Measurements from ENCODE around the gene CPED1. TPM values are rescaled to one million over a fixed set of nuclear protein-coding genes. Genes with fewer than 3 reads are reported as not detected.

The CPED1 gene
- total RNA-seq, 1 donor from 2014 or later = 14.6 TPM

DNA sequence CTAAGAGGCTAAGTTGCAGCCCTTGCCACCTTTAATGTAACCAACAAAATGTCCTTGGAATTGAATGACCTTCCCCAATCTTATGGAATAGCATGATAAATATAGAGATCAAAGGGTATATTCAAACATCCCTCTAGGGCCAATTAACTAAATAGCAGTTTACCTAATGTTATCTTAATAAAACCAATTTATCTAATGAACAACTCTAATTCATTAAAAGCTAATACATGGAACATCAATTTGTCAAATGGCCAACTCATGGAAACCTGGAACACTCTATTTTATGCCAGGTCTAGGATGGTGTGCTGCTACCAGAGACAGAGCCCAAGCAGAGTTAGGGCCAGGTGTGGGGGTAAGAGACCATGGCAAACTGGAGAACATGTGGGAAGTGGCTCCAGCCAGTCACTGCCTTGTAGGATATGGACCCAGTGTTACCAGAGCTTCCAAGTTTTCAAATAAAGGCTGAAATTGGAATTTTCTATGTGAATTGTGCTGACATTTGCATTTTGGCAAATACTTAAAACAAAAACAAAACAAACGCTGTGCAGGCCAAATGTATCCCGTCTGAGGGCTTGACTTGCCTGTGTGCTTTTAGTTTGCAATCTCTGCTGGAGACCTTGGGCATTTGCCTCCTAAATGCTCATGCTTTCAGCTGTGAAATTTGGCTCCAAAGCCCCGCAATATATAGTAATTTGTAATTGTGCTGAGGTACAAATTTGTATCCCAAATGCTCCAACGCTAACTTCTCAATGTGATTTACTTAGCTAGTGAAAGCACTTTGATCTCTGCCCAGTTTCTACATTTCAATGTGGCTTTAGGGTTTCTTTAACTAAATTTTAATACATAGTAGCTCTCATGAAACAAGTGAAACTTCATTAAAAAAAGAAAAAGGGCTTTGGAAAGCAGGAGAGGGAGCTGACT, 55.1 kb downstream of the CPED1 start:
- peaks cover 9 to 16% (median 12%) of the 10 kb centered on the region in 3 donors for H3K4me1 ChIP-seq (ENCODE audit: control insufficient read depth in 3 of 3, insufficient read depth in 3 of 3, low read length in 3 of 3)
- H3K27ac ChIP-seq (ENCODE audit: low read depth, low read length) = no peak overlapping the region
- no peaks in the 10 kb centered on the region for H3K27me3 ChIP-seq (ENCODE audit: control insufficient read depth in 3 of 3, insufficient read depth in 3 of 3, low read length in 3 of 3)
- H3K36me3 ChIP-seq (ENCODE audit: control insufficient read depth in 3 of 3, insufficient read depth in 3 of 3, low read length in 3 of 3) = peaks cover 0 to 12% (median 9%) of the 10 kb centered on the region in 3 donors
- H3K9ac ChIP-seq (ENCODE audit: low read depth in 1 of 3, low read length in 3 of 3) = no peak overlapping the region
- no peaks in the 10 kb centered on the region for H3K9me3 ChIP-seq (ENCODE audit: control insufficient read depth in 3 of 3, low read length in 3 of 3)
- H3K4me3 ChIP-seq (ENCODE audit: low read length in 3 of 3) = no peak overlapping the region

GRCh38 chr7:121045090-121045489, 56.6 kb downstream of the CPED1 start:
- no peak overlapping the region for H3K27ac ChIP-seq (ENCODE audit: low read depth, low read length)

DNA sequence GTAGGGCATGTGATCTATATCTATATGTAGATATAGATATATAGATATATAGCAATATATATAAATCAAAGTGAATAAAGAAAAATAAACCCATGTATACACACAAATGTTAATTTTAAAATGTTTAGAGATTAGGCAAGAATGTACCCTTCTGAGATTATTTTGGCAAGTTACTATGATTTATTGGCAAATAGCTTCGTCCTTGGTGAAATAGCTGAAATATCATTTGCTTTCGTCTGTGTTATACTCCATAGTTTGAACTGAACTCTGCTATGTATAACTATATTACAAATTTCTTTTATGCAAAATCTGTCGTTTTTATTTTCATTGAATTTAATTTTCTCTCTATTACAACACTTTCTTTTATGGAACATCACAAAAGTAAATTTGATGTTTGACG, 57.5 kb downstream of the CPED1 start:
- Histone ChIP-seq H3K9ac (ENCODE audit: low read depth in 1 of 3, low read length in 3 of 3) (no peak overlapping the region), H3K27ac (ENCODE audit: low read depth, low read length) (no peak overlapping the region), H3K27me3 (ENCODE audit: control insufficient read depth in 3 of 3, insufficient read depth in 3 of 3, low read length in 3 of 3) (no peaks in the 10 kb centered on the region), H3K9me3 (ENCODE audit: control insufficient read depth in 3 of 3, low read length in 3 of 3) (no peaks in the 10 kb centered on the region), H3K4me3 (ENCODE audit: low read length in 3 of 3) (no peak overlapping the region), H3K36me3 (ENCODE audit: control insufficient read depth in 3 of 3, insufficient read depth in 3 of 3, low read length in 3 of 3) (peaks cover 0 to 14% (median 9%) of the 10 kb centered on the region in 3 donors), H3K4me1 (ENCODE audit: control insufficient read depth in 3 of 3, insufficient read depth in 3 of 3, low read length in 3 of 3) (peaks cover 15 to 27% (median 27%) of the 10 kb centered on the region in 3 donors)

More at GRCh38 chr7:121045090-121045489, 56.6 kb downstream of the CPED1 start:
- Histone ChIP-seq H3K27me3 (ENCODE audit: control insufficient read depth in 3 of 3, insufficient read depth in 3 of 3, low read length in 3 of 3) (no peaks in the 10 kb centered on the region), H3K9me3 (ENCODE audit: control insufficient read depth in 3 of 3, low read length in 3 of 3) (no peaks in the 10 kb centered on the region), H3K4me3 (ENCODE audit: low read length in 3 of 3) (no peak overlapping the region), H3K9ac (ENCODE audit: low read depth in 1 of 3, low read length in 3 of 3) (no peak overlapping the region), H3K36me3 (ENCODE audit: control insufficient read depth in 3 of 3, insufficient read depth in 3 of 3, low read length in 3 of 3) (peaks cover 0 to 14% (median 9%) of the 10 kb centered on the region in 3 donors), H3K4me1 (ENCODE audit: control insufficient read depth in 3 of 3, insufficient read depth in 3 of 3, low read length in 3 of 3) (peaks cover 15 to 24% (median 21%) of the 10 kb centered on the region in 3 donors)

DNA sequence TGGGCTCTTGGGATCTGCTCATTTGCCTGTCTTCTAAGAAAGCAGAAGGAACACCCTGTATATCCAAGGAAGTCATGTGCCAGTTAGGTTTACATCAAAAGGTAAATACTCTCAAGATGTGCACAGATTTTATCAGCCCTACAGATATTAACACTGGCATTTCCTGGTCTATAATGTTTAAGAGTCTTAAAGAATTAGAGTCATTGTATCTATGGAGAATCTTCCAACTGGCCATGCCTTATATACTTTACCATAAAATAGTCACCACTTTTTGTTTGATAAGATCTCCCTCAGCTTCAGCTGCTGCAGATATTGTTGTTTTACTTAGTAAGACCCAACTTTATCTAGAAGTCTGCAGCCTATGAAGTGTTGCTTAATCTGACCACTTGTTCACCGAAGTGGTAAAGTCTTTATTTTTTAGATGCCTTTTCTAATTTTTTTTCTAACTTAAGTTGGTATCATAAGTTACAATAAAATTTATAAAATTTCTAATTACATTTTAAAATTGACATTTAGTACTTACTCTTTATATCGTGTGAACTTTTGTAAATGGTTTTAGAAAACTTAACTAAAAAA, 58.5 kb downstream of the CPED1 start:
- no peaks in the 10 kb centered on the region for H3K27me3 ChIP-seq (ENCODE audit: control insufficient read depth in 3 of 3, insufficient read depth in 3 of 3, low read length in 3 of 3)
- no peaks in the 10 kb centered on the region for H3K9me3 ChIP-seq (ENCODE audit: control insufficient read depth in 3 of 3, low read length in 3 of 3)
- no peak overlapping the region for H3K9ac ChIP-seq (ENCODE audit: low read depth in 1 of 3, low read length in 3 of 3)
- H3K36me3 ChIP-seq (ENCODE audit: control insufficient read depth in 3 of 3, insufficient read depth in 3 of 3, low read length in 3 of 3) = peaks cover 0 to 14% (median 9%) of the 10 kb centered on the region in 3 donors
- H3K4me3 ChIP-seq (ENCODE audit: low read length in 3 of 3) = no peak overlapping the region
- H3K27ac ChIP-seq (ENCODE audit: low read depth, low read length) = no peak overlapping the region
- H3K4me1 ChIP-seq (ENCODE audit: control insufficient read depth in 3 of 3, insufficient read depth in 3 of 3, low read length in 3 of 3) = peaks cover 11 to 22% (median 21%) of the 10 kb centered on the region in 3 donors

DNA sequence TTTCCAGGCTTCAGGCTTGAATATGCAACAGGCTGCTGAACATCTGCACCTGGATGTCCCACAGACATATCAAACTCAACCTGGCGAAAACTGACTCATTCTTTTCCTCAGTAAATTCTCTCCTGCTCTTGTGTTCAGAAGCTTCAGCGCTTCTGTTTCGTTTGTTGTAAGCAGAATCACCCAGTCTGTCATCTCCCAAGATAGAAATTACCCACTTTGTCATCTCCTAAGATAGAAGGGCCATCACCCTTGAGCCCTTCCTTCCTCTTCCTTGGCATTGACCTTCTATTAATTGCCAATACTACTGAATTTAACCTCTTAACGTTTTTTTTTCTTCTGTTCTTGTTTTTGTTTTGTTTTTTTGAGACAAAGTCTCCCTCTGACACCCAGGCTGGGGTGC, 59.7 kb downstream of the CPED1 start:
- Histone ChIP-seq H3K9me3 (ENCODE audit: control insufficient read depth in 3 of 3, low read length in 3 of 3) (no peaks in the 10 kb centered on the region), H3K27ac (ENCODE audit: low read depth, low read length) (peak overlapping the region; percentile 52), H3K27me3 (ENCODE audit: control insufficient read depth in 3 of 3, insufficient read depth in 3 of 3, low read length in 3 of 3) (no peaks in the 10 kb centered on the region), H3K4me3 (ENCODE audit: low read length in 3 of 3) (no peak overlapping the region), H3K36me3 (ENCODE audit: control insufficient read depth in 3 of 3, insufficient read depth in 3 of 3, low read length in 3 of 3) (peaks cover 0 to 14% (median 9%) of the 10 kb centered on the region in 3 donors), H3K9ac (ENCODE audit: low read depth in 1 of 3, low read length in 3 of 3) (no peak overlapping the region), H3K4me1 (ENCODE audit: control insufficient read depth in 3 of 3, insufficient read depth in 3 of 3, low read length in 3 of 3) (peaks cover 14 to 22% (median 21%) of the 10 kb centered on the region in 3 donors)

- Histone ChIP-seq H3K9me3 (ENCODE audit: control insufficient read depth in 3 of 3, low read length in 3 of 3) (no peaks in the 10 kb centered on the region), H3K36me3 (ENCODE audit: control insufficient read depth in 3 of 3, insufficient read depth in 3 of 3, low read length in 3 of 3) (peaks cover 0 to 14% (median 9%) of the 10 kb centered on the region in 3 donors), H3K4me3 (ENCODE audit: low read length in 3 of 3) (no peak overlapping the region), H3K27me3 (ENCODE audit: control insufficient read depth in 3 of 3, insufficient read depth in 3 of 3, low read length in 3 of 3) (no peaks in the 10 kb centered on the region), H3K27ac (ENCODE audit: low read depth, low read length) (peak overlapping the region; percentile 45), H3K4me1 (ENCODE audit: control insufficient read depth in 3 of 3, insufficient read depth in 3 of 3, low read length in 3 of 3) (peaks cover 16 to 22% (median 17%) of the 10 kb centered on the region in 3 donors), H3K9ac (ENCODE audit: low read depth in 1 of 3, low read length in 3 of 3) (no peak overlapping the region)
Measured at GRCh38 chr7:121049028-121049791, 60.7 kb downstream of the CPED1 start.

DNA sequence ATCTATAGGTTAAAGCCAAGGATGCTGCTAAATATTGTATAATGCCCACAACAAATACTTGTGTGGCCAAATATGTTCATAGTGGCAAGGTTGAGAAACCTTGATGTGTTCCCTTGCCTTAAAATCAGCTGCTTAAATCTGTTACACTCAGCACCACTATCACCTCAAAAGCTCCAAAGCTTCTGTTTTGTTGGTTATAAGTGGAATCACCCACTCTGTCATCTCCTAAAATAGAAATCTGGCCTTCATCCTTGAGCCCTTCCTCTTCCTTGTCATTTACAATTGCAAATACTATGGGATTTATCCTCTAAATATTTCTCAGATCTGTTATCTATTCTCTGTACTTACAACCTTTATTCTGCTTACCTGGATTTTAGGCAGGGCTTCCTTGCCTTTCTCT, 61.4 kb downstream of the CPED1 start:
- peaks cover 16 to 24% (median 17%) of the 10 kb centered on the region in 3 donors for H3K4me1 ChIP-seq (ENCODE audit: control insufficient read depth in 3 of 3, insufficient read depth in 3 of 3, low read length in 3 of 3)
- peak overlapping the region; percentile 45 for H3K27ac ChIP-seq (ENCODE audit: low read depth, low read length)

GRCh38 chr7:121053219-121053618, 64.7 kb downstream of the CPED1 start:
- H3K9ac ChIP-seq (ENCODE audit: low read depth in 1 of 3, low read length in 3 of 3) = no peak overlapping the region
- H3K36me3 ChIP-seq (ENCODE audit: control insufficient read depth in 3 of 3, insufficient read depth in 3 of 3, low read length in 3 of 3) = peaks cover 0 to 5% (median 0%) of the 10 kb centered on the region in 3 donors
- H3K27me3 ChIP-seq (ENCODE audit: control insufficient read depth in 3 of 3, insufficient read depth in 3 of 3, low read length in 3 of 3) = no peaks in the 10 kb centered on the region
- H3K9me3 ChIP-seq (ENCODE audit: control insufficient read depth in 3 of 3, low read length in 3 of 3) = no peaks in the 10 kb centered on the region
- H3K27ac ChIP-seq (ENCODE audit: low read depth, low read length) = no peak overlapping the region
- peaks cover 14 to 24% (median 16%) of the 10 kb centered on the region in 3 donors for H3K4me1 ChIP-seq (ENCODE audit: control insufficient read depth in 3 of 3, insufficient read depth in 3 of 3, low read length in 3 of 3)
- no peak overlapping the region for H3K4me3 ChIP-seq (ENCODE audit: low read length in 3 of 3)

More for the DNA sequence above, 61.4 kb downstream of the CPED1 start:
- H3K4me3 ChIP-seq (ENCODE audit: low read length in 3 of 3) = no peak overlapping the region
- peaks cover 0 to 14% (median 9%) of the 10 kb centered on the region in 3 donors for H3K36me3 ChIP-seq (ENCODE audit: control insufficient read depth in 3 of 3, insufficient read depth in 3 of 3, low read length in 3 of 3)
- H3K9me3 ChIP-seq (ENCODE audit: control insufficient read depth in 3 of 3, low read length in 3 of 3) = no peaks in the 10 kb centered on the region
- H3K9ac ChIP-seq (ENCODE audit: low read depth in 1 of 3, low read length in 3 of 3) = no peak overlapping the region
- H3K27me3 ChIP-seq (ENCODE audit: control insufficient read depth in 3 of 3, insufficient read depth in 3 of 3, low read length in 3 of 3) = no peaks in the 10 kb centered on the region

- H3K4me3 ChIP-seq (ENCODE audit: low read length in 3 of 3) = no peak overlapping the region
- no peak overlapping the region for H3K27ac ChIP-seq (ENCODE audit: low read depth, low read length)
- H3K9me3 ChIP-seq (ENCODE audit: control insufficient read depth in 3 of 3, low read length in 3 of 3) = no peaks in the 10 kb centered on the region
- no peak overlapping the region for H3K9ac ChIP-seq (ENCODE audit: low read depth in 1 of 3, low read length in 3 of 3)
- peaks cover 11 to 13% (median 12%) of the 10 kb centered on the region in 3 donors for H3K4me1 ChIP-seq (ENCODE audit: control insufficient read depth in 3 of 3, insufficient read depth in 3 of 3, low read length in 3 of 3)
- no peaks in the 10 kb centered on the region for H3K27me3 ChIP-seq (ENCODE audit: control insufficient read depth in 3 of 3, insufficient read depth in 3 of 3, low read length in 3 of 3)
- no peaks in the 10 kb centered on the region for H3K36me3 ChIP-seq (ENCODE audit: control insufficient read depth in 3 of 3, insufficient read depth in 3 of 3, low read length in 3 of 3)
Measured at GRCh38 chr7:121054925-121055324, 66.4 kb downstream of the CPED1 start.
